ENCODE results near the gene ZNF654.
"Not testable (repeated sequence)": the region's sequence is repeated elsewhere in the genome, so short reads cannot be mapped to it uniquely, and the experiment has no call there.

The ZNF654 gene

DNA sequence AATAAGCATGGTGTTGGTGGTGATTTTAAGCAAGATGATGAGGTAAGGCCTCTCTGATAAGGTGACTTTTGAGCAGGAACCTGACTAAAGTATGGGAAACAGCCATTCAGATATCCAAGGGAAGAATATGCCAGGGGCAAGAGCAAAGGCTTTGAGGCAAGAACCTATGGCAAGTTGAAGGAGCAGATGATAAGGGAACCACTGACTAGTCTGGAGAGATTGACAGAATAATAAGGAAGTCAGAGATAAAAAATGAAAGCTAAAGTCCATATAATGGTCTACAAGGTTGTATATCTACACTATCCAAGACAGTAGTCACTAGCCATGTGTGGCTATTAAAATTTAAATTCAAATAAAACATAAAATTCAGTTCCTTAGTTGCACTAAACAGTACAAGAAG is 88.2 kb downstream of the ZNF654 start:
- no peak for DNase-seq

DNA sequence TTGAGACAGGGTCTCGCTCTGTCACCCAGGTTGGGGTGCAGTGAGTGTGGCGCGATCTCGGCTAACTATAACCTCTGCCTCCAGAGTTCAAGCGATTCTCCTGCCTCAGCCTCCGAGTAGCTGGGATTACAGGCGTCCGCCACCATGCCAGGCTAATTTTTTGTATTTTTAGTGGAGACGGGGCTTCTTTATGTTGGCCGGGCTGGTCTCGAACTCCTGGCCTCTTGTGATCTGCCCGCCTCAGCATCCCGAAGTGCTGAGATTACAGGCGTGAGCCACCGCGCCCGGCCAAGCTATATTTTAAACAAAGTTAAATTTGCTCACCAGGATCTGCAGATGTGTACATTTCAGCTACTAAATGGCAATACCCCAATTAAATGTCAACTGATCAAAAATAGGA is 89.6 kb downstream of the ZNF654 start:
- no peak for DNase-seq

DNA sequence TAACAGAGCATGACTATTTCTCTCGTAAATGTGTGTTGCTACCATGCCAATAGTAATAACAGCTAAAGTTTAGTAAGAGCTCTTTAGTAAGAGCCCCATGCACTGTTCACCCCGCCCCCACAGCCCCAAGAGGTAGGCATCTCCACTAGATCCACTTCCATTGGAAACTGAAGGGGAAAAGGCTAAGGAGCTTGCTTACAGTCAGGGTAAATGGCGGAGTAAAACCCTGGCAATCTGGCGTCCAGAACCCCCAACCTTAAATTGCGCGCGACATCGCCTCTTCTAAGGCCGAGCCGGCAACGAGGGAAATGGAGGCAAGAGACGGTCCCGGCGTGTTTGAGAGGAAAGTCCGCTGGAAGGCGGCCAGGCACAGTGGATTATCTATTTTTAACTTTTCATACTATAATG is 90.0 kb downstream of the ZNF654 start:
- DNase-seq = peak in 1 of 2 experiments; percentile 67

DNA sequence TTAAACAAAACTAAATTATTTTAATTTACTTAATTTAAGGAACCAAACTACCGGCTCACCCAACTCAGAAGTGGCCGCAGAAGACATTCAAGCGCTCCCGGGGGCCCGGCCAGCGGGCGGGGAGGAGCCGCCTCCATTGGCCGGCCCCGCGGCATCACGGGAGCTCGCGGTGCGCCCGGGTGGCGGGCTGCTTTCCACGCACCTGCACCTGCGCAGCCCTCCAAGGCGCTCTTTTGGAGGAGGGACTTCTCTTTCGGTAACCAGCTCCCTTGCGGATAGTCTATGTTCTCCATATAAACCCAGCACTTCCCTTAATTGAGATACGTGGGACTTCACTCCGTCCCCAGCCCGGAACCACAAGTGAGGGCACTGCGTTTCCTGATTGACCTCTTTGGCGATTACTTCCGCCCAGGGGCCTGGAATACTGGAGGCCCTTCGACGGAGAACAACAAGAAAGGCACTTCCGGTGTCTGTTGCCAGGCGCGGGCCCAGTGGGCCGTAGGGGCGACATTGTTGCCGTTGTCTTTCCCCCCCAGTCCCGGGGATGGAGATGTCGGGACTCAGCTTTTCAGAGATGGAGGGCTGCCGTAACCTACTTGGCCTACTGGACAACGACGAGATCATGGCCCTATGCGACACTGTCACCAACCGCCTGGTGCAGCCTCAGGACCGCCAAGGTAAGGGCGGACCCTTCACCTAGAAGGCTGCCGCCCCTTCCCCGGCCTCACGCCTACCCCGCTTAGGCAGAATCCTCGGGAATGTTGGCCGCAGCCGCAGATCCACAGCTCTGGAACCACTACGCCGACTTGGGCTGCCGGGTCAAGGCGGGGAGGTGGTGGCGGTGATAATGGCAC is 90.7 kb downstream of the ZNF654 start, which contains the start of gene C3orf38:
C3orf38 (plus strand) TSS at position 451 of the 854 bp plus-strand sequence; CDS start at position 545, 94 bp downstream.
- peak; percentile 91 for DNase-seq

DNA sequence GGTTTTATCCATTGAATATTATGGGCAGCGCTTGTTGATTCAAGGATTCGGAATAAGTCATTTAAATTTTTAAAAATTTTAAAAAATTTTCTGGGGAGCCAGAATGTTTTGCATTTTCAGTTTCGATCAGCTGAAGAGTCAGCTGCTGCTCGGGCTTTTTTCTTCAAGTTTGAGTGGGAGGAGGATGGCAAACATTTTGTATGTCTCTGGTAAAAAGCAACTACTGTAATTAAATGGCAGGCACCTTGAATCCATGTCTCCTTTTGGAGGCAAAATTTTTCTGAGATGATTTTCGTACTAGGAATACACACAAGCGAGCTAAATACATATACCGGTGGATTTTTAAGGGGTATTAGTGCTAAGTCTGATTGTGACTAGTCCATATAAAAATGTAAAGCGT is 91.3 kb downstream of the ZNF654 start:
- peak in 1 of 2 experiments; percentile 30 for DNase-seq

DNA sequence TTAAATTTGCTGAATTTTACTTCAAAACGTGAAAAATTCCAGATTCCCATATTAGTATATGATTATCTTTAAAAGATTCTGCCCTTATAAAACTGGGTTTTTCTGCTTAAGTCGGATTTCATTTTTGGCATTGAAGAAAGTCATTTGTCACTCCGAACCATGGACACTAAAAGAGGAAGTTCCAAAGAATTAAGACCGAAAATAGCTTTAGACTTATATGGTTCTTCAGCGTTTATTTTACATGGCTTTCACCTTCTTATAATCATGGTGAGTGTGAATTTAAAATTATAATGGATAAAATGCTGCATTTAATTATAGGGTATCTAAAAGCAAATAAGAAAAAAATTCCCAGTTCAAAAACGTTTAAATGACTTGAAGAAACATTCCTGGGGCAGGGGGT is 91.8 kb downstream of the ZNF654 start:
- no peak for DNase-seq

DNA sequence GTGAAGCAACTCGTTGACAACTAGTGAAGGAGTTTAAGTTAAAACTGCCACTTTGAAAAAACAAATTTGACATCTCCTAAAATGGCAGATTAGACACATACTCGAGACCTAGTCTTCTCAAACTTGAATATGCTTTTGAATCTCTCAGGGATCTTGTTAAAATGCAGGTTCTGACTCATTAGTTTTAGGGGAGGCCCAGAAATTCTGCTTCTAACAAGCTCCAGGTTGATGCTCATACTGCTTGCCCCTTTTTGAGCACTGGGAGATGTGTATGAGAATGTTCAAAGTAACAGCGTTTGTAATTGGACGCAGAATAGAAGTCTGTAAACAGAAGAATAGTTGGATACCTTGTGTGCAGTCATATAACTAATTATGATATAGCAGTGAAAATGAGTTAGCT is 92.3 kb downstream of the ZNF654 start:
- no peak for DNase-seq

DNA sequence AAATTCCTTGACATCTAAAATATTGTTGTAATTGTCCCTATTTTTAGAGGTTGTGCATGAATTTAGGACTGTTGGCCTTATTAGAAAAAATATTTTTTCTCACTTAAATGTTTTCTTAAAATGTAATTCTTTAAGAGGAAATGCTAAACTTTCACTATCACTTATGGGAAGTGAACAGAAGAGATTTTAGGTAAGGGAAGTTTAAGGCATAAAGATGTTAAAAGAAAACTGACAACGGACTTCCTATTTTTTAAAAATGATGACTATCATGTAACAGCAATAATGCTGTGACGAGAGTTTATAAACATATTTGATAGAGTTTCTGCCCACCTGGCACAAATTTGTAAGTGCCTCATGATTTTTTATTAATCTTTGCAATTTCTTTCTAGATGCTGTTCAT is 93.8 kb downstream of the ZNF654 start:
- DNase-seq = no peak

DNA sequence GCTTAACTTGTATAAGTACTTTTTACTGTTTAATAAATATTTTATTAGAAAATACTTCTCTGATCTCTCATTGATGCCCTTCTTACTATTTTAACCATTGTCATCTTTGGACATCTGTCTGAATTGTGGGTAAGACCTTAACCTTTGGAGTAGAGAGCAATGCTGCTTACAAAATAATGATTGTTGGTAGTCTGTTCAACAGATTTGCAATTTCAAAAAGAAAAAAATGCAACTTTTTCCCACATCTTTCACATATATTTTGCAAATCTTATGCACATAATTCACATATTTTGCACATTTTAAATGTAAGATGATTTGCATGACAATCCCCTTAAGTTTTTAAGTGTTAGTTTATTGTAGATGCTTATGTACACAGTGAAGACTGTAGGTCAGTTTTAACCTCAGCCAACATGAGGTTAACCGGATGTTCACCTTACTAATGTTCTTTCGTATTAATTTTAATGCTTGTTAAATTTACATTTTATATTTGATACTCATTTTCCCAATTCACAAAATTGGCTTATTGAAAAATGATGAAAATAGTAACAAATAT is 107.4 kb downstream of the ZNF654 start:
- DNase-seq = no peak

DNA sequence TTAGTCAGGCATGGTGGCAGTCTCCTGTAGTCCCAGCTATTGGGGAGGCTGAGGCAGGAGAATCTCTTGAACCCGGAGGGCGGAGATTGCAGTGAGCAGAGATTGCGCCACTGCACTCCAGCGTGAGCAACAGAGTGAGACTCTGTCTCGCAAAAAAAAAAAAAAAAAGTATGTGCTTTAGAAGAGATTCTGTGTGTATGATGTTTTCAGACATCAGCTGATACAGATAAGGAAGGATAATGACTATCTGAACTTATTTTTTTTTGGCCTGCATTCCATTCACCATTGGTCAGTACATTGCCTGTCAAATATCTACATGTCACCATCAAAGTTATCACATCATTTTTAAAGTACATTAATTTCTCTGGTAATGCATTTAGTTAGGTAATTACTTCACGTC is 108.1 kb downstream of the ZNF654 start:
- no peak for DNase-seq

DNA sequence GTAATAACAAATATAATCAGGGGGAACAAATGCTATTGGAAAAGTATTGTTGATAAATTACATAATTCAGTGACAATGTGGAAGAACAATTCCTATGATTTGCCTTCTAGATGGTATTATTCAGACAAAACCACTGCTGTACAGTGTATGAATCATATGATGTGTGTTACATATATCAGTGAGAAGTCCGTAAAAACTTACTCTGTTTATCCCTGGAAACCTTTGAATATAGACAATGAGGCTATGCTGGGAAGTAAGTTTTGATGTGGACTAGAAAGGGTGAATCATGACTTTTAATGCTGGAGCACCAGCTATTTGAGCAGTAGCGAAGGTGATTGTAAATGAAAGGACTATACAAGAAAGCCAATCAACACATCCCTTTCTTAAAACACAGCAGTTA is 108.6 kb downstream of the ZNF654 start:
- no peak for DNase-seq

DNA sequence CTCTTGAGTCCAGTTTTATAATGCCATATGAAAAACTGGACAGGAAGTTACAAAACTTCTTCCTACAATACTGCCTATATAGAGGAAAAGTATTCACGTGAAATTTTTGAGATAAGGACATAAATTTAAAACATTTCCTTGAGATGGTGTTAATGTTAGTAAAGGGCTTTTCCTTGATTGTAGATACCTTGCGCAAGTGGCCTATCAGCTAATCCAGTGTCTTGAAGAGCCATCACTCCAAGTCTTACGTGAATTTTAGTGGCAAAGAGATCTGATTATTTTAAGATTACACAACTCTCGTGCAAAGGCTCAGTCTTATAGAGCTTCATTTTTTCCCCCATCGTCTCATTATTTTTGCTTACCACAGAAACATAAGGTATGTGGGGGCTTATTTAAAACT is 109.1 kb downstream of the ZNF654 start:
- no peak for DNase-seq

DNA sequence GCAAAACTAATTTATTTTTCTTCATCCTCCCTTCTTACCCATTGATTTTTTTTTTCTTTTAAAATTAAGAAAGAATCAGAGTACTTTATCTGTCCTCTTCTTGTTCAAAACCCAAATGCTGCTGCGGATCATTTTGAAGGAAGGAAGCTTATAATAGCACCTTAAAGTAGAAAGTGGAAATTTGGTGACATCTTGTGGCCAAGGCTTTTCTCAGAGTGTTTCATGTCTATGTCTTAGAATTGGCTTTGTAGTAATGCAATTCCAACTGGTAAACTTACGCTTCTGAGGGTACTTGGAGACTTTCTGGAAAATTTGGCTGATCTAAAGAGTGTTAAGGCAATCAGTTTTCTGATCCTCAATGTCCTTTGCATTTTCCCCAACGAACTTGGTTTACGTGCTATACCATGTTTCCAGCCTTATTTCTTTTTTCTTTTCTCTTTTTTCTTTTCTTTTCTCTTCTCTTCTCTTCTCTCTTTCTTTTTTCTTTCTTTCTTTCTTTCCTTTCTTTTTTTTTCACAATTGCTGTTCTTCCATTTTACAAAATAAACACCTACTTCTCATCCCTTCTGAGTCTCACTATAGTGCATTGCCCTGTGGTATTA is 121.4 kb downstream of the ZNF654 start:
- DNase-seq = peak in 1 of 2 experiments; percentile 15

DNA sequence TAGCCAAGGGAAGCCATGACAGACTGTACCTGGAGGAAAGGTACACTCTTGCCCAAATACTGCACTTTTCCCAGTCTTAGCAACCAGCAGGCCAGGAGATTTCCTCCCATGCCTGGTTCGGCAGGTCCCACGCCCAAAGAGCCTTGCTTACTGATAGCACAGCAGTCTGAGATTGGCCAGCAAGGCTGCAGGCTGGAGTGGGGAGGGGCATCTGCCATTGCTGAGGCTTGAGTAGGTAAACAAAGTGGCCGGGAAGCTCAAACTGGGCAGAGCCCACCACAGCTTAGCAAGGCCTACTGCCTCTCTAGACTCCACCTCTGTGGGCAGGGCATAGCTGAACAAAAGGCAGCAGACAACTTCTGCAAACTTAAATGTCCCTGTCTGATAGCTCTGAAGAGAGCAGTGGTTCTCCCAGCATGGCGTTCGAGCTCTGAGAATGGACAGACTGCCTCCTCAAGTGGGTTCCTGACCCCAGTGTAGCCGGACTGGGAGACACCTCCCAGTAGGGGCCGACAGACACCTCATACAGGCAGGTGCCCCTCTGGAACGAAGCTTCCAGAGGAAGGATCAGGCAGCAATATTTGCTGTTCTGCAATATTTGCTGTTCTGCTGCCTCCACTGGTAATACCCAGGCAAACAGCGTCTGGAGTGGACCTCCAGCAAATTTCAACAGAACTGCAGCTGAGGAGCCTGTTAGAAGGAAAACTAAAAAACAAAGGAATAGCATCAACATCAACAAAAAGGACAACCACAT is 123.3 kb downstream of the ZNF654 start:
- not testable (repeated sequence) for DNase-seq

DNA sequence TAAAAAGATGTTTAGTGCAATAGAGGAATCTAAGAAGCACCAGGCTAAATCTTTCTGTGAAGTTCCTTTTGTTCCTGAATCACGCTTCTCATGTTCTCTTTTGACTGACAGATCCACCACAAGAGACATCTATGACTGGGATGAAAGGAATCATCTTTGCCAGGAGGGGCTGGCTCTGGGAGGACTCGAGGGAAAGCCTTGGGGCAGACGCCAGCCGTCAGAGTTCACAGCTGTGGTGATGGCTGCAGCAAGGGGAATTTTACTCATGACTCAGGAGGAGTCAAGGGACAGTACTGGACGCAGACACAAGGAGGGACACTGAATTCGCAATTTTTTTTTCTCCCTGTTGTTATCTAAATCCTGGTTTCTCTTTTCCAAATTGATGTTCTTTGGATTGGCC is 129.4 kb downstream of the ZNF654 start:
- no peak for DNase-seq

DNA sequence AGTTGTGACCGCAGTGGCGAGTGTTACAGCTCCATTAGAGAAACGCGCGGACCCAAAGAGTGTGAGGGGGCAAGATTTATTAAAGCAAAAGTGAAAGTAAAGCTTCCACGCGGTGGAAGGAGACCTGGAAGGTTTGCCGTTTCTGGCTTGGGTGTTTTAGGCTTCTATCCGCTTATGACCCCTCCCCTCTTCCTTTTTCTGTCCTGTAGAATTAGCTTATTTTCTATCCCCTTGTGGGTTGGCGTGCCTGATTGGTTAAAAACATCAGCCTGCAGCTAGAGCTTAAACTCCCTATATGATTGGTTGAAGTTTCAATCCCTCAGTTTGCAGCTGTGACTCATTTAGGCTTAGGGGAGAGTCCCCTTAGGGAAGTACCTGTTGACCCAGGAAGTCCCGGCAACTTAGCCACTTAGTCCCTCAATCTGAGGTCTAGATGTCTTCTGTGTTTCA is 130.3 kb downstream of the ZNF654 start:
- no peak for DNase-seq

DNA sequence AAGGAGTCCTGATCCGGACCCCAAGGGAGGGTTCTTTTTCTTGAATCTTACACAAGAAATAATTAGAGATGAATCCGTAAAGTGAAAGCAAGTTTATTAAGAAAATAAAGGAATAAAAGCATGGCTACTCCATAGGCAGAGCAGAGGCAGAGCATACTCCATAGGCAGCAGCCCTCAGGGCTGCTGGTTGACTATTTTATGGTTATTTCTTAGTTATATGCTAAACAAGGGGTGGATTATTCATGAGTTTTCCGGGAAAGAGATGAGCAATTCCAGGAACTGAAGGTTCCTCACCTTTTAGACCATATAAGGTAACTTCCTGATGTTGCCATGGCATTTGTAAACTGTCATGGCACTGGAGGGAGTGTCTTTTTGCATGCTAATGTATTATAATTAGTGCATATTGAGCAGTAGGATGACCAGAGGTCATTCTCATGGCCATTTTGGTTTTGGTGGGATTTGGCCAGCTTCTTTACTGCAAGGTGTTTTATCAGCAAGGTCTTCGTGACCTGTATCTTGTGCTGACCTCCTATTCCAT is 132.9 kb downstream of the ZNF654 start:
- DNase-seq = no peak

DNA sequence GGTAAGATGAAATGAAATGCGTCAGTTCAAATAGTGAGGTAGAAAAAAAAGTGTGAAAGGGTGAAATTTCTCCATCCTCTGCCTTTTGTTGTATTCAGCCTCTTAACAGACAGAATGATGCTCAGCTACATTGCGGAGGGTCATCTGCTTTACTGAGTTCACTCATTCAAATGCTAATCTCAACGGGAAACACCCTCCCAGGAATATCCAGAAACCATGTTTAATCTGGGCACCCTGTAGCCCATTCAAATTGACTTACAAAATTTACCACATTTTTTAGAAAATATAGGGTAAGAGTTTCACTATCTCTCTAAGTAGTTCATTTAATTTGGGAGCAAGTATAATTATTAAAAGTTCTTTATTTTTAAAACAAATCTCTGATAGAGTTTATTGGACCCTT is 133.6 kb downstream of the ZNF654 start:
- DNase-seq = no peak
